Smooth muscle cell of bladder (primary cell): ENCODE measurements around the gene KIAA1671. TPM values are rescaled to one million over a fixed set of nuclear protein-coding genes. Genes with fewer than 3 reads are reported as not detected.

Experiments used
- total RNA-seq: library from RNA; depleted of rRNA; stranded (reverse); fragments of >200 nt; gene quantifications from 2 replicates; pipeline ENCODE4 v1.2.3, GENCODE V29; 2014

Gene KIAA1671
- total RNA-seq, result 0.83 and 1.00 TPM in 2 replicates

DNA sequence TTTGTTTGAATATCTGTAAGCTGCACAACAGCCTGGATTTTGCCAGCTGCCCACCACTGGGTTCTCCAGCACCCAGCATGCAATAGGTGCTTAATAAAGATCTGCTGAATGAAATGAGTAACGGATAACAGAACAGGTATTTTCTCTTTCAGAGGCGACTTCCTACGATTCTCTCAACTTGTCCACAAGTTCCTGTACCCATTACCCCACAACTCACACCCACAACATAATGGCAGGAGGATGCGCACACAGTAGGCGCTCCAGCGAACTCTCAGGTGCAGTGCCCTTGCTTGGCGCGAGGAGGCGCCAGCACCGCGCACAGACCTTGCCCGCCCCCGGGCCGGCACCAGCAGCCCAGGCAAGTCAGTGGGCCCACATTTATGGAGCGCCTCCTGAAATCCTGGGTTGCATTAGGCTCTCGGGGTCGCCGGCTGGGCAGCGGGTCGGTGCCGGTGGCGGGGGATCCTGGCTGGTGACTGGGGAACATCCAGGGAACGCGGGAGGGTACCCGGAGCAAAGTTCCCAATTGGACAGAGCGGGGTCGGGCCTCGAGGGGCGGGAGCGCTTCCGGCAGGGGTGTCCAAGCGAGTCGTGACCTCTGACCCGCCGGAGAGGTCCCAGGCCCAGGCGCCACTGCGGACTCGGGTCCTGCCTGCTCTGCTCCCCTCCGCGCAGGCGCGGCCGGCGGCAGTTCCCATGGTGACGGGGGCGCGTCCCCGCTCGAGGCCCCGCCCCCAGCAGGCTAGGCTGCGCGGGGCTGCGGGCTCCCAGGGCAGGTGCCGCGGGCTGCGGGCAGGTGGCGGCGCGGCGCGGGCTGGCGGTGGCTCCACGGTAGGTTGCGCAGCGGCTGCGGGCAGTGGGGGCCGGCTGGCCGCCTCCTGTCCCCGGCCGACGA is at the start of gene KIAA1671:
TSS of gene KIAA1671 (plus strand) at position 775 of the 895 bp plus-strand sequence. CDS start 75,284 bp downstream, outside the sequence.

DNA sequence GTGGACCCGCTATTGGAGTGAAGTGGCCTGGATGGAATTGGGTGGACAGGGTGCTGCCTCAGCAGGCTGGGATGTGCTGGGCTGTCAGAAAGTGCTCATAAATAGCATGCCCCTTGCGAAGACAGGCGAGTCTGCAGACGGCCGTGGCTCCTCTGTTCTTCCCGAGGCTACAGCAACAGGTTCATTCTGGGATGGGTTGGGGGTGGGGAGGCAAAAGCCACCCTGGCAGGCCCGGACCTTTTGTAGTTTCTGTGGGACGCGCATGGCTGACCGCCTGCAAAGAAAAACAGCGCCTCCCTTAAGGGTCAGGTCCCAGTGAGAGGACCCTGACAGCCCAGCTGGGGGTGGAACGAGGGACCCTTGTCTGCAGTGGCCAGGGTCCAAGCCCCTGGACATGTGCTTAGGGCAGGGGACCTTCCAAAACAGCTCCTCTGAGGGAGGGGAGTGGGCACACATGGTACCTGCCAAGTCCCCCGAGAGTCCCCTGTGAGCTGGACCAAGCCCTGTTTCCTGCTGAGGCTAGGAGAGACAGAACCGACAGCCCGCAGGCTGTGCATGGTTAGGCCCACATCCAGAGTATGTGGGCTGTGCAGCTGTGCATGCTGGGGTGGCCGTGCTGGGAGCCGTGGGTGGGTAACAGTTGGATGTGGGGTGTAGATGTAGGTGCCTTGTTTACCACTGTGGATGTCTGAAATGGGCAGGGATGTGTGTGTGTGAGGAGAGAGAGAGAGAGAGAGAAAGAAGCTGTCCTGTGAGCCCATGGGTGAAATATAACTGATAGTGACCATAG is 247.4 kb downstream of the KIAA1671 start, which contains the start of gene CRYBB3:
TSS of gene CRYBB3 (plus strand) at position 128 of the 790 bp plus-strand sequence. CDS start 1,539 bp downstream, outside the sequence.

DNA sequence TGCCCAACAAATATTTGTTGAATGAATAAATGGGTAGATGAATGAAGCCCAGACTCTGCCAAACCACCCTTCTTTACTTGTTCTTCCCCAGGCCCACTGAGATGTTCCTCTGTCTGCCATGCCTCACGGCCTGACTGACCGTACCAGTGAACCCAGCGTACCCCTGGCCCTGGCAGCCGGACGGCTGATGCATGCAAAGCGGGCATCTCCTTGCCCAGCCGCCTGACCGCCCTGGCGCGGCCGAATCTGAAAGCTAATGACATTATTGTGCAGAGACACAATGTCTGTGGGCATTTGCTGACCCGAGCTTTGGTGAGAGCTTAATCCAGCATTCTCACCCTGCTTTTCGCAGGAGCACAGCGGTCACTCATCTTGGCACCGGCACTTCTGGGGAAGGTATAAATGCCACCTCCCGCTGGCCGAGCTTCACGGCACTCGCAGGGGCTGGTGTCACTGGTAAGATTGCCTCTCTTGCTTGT is 266.7 kb downstream of the KIAA1671 start, which contains the start of gene CRYBB2:
TSS of gene CRYBB2 (plus strand) at position 429 of the 479 bp plus-strand sequence. CDS start 1,791 bp downstream, outside the sequence.

Other genes starting within 250 kb of the KIAA1671 start
- gene PIWIL3, start 178.0 kb upstream of the KIAA1671 start, total RNA-seq, result 0.09 and 0.85 TPM in 2 replicates
- 0.09 and 0.14 TPM in 2 replicates for gene SGSM1, start 146.5 kb upstream of the KIAA1671 start, total RNA-seq
- not detected in 2 replicates for gene LHFPL7, start 6.0 kb upstream of the KIAA1671 start, total RNA-seq
- not detected in 2 replicates for gene CRYBB3, start 247.1 kb downstream of the KIAA1671 start, total RNA-seq